GM12878 (cell line): ENCODE results near the gene ST8SIA1. TPM values are rescaled to one million over a fixed set of nuclear protein-coding genes. Genes with fewer than 3 reads are reported as not detected.

ENCODE experiments used
- ATAC-seq: fragments of 200-7000 bp; cut with Tn5 transposase; 3 replicates; pipeline ENCODE4 v1.9.1; 2020; ENCODE audit warnings: mild to moderate bottlenecking, moderate library complexity
- BruUV-seq: library from RNA; stranded (reverse); fragments of 400-500 nt; replicated peaks from 2 replicates; lab custom pipeline; 2021; lab: Mats Ljungman, UMichigan
- CTCF ChIA-PET: fragments of 300-600 bp; sonication (Branson Sonifier 250); formaldehyde crosslinking; extraction: SDS; loops from one replicate; lab custom pipeline; 2021; ENCODE audit warnings: inconsistent platforms; lab: Yijun Ruan, JAX
- POLR2A ChIA-PET: fragments of 350-600 bp; formaldehyde crosslinking; extraction: SDS; loops from one replicate; lab custom pipeline; 2021; ENCODE audit warnings: inconsistent platforms; lab: Charles Lee
- RAD21 ChIA-PET: fragments of 300-600 bp; sonication (Branson Sonifier 250); formaldehyde crosslinking; loops from one replicate; lab custom pipeline; 2023; ENCODE audit warnings: antibody characterized with exemption; ENCODE audit not compliant: unreplicated experiment; lab: Charles Lee
- SMC1A ChIA-PET: fragments of 300-600 bp; sonication (Branson Sonifier 250); formaldehyde crosslinking; loops from one replicate; lab custom pipeline; 2023; ENCODE audit not compliant: unreplicated experiment, uncharacterized antibody; lab: Charles Lee
- DNase-seq: peaks from one replicate; pipeline ENCODE4 v3.0.0-alpha.2; 2011; ENCODE audit warnings: low read depth, low spot score
- FAIRE-seq: peaks from 3 replicates; lab custom pipeline; 2011; peaks lifted over from hg19 to GRCh38; lab: Jason Lieb, UNC
- H2AFZ ChIP-seq: 2 replicates; pipeline ENCODE4 v1.6.0; 2011; ENCODE audit warnings: low read depth, low read length, control low read depth; ENCODE audit not compliant: control insufficient read depth
- H3K27ac ChIP-seq: 2 replicates; pipeline ENCODE4 v1.5.1; 2011; ENCODE audit warnings: control low read depth; ENCODE audit not compliant: control insufficient read depth, insufficient read depth
- H3K27me3 ChIP-seq, 2 experiments: replicated peaks in 1 of 2; 2 replicates each; pipeline versions ENCODE4 v1.6.0 to v1.6.1; 2011; ENCODE audit warnings: low read length in 1 of 2; ENCODE audit not compliant: control insufficient read depth in 2 of 2, insufficient read depth in 2 of 2
- H3K36me3 ChIP-seq, 2 experiments: 2 replicates each; pipeline ENCODE4 v1.5.1; 2011; ENCODE audit warnings: low read length in 1 of 2; ENCODE audit not compliant: control insufficient read depth in 2 of 2, insufficient read depth in 2 of 2
- H3K4me1 ChIP-seq: 2 replicates; pipeline ENCODE4 v1.6.1; 2011; ENCODE audit warnings: mild to moderate bottlenecking, low read length, moderate library complexity, mixed read lengths; ENCODE audit not compliant: control insufficient read depth, insufficient read depth
- H3K4me2 ChIP-seq: 2 replicates; pipeline ENCODE4 v1.6.0; 2011; ENCODE audit warnings: control low read depth; ENCODE audit not compliant: control insufficient read depth, insufficient read depth
- H3K4me3 ChIP-seq: fragments of 200-600 bp; sonication (generic); 2 replicates; pipeline ENCODE4 v1.5.1; 2016
- H3K79me2 ChIP-seq: 2 replicates; pipeline ENCODE4 v1.6.0; 2011; ENCODE audit warnings: low read length; ENCODE audit not compliant: control insufficient read depth, insufficient read depth
- H3K9ac ChIP-seq: 2 replicates; pipeline ENCODE4 v1.8.0; 2011; ENCODE audit warnings: low read length, control low read depth, mixed read lengths; ENCODE audit not compliant: control insufficient read depth, insufficient read depth
- H3K9me3 ChIP-seq: replicated peaks from 3 replicates; pipeline ENCODE4 v1.5.1; 2011; ENCODE audit warnings: mild to moderate bottlenecking, low read length; ENCODE audit not compliant: control insufficient read depth, insufficient read depth
- H4K20me1 ChIP-seq: 2 replicates; pipeline ENCODE4 v1.6.0; 2011; ENCODE audit not compliant: control insufficient read depth, insufficient read depth
- CHD2 ChIP-seq: IDR thresholded peaks from 2 replicates; pipeline ENCODE4 v1.6.1; 2011; ENCODE audit warnings: low read depth, low read length, improper control_type of control experiment, borderline replicate concordance
- CHD4 ChIP-seq: fragments of 200-600 bp; sonication (generic); IDR thresholded peaks from 2 replicates; pipeline ENCODE4 v1.6.1; 2016; ENCODE audit warnings: mild to moderate bottlenecking
- EED ChIP-seq: sonication (generic); IDR thresholded peaks from 2 replicates; pipeline ENCODE4 v1.6.1; 2016; ENCODE audit warnings: antibody characterized with exemption, low read depth
- EZH2 ChIP-seq: IDR thresholded peaks from 2 replicates; pipeline ENCODE4 v1.6.1; 2012; ENCODE audit warnings: low read depth, mild to moderate bottlenecking, control low read depth, inconsistent platforms, low read length, borderline replicate concordance; ENCODE audit not compliant: control insufficient read depth
- GATAD2B ChIP-seq: fragments of 450-650 bp; conservative IDR thresholded peaks from 2 replicates; pipeline ENCODE4 v1.6.1; 2017; ENCODE audit warnings: low read depth, mild to moderate bottlenecking, moderate library complexity
- MEF2A ChIP-seq: IDR thresholded peaks from 2 replicates; pipeline ENCODE4 v1.6.1; 2011; ENCODE audit warnings: low read depth, mild to moderate bottlenecking, low read length, moderate library complexity; ENCODE audit not compliant: insufficient read depth
- SIX5 ChIP-seq: IDR thresholded peaks from 2 replicates; pipeline ENCODE4 v1.6.1; 2011; ENCODE audit warnings: mild to moderate bottlenecking, low read depth, low read length, moderate library complexity; ENCODE audit not compliant: severe bottlenecking
- SMAD1 ChIP-seq: fragments of 450-650 bp; IDR thresholded peaks from 2 replicates; pipeline ENCODE4 v1.6.1; 2018; ENCODE audit warnings: mild to moderate bottlenecking, low read depth; ENCODE audit not compliant: partially characterized antibody
- SRF ChIP-seq, 2 experiments: IDR thresholded peaks; 2 replicates each; pipeline ENCODE4 v1.6.1; 2011; ENCODE audit warnings: low read depth in 2 of 2, low read length in 2 of 2, mild to moderate bottlenecking in 1 of 2, moderate library complexity in 1 of 2
- TAF1 ChIP-seq: IDR thresholded peaks from 2 replicates; pipeline ENCODE4 v1.6.1; 2011; ENCODE audit warnings: mild to moderate bottlenecking, low read depth, low read length, borderline replicate concordance
- TARDBP ChIP-seq: IDR thresholded peaks from 2 replicates; pipeline ENCODE4 v1.6.1; 2016; ENCODE audit warnings: borderline replicate concordance
- ZBTB40 ChIP-seq: fragments of 450-650 bp; IDR thresholded peaks from 2 replicates; pipeline ENCODE4 v1.6.1; 2016; ENCODE audit warnings: mild to moderate bottlenecking, moderate library complexity, borderline replicate concordance
- ZNF217 ChIP-seq: fragments of 450-650 bp; IDR thresholded peaks from 2 replicates; pipeline ENCODE4 v1.6.1; 2017; ENCODE audit warnings: antibody characterized with exemption, mild to moderate bottlenecking
- ZZZ3 ChIP-seq: IDR thresholded peaks from 2 replicates; pipeline ENCODE4 v1.6.1; 2011; ENCODE audit warnings: low read depth; ENCODE audit not compliant: control insufficient read depth, insufficient read length
- WGBS: methylation state at CpG from one replicate; pipeline ENCODE4 v1.1.6; 2016; ENCODE audit warnings: low lambda C conversion rate; ENCODE audit not compliant: insufficient replicate concordance, insufficient coverage; ENCODE audit errors: missing lambda C conversion rate; 5-methylcytosine and 5-hydroxymethylcytosine counted together
- in situ Hi-C: fragments of 300-500 bp; cut with MboI; formaldehyde crosslinking; loops from 9 replicates; pipeline ENCODE4 v1.14.3; 2018; ENCODE audit warnings: mixed read lengths
- intact Hi-C: fragments of 100-400 bp; cut with micrococcal nuclease; formaldehyde crosslinking; loops from one replicate; pipeline ENCODE4 v1.14.2; 2022; ENCODE audit not compliant: unreplicated experiment
- polyA plus RNA-seq, 11 experiments: library from polyadenylated mRNA; depleted of rRNA in 4 of 11; unstranded in 6 of 11; stranded (reverse) in 5 of 11; fragments of >200 nt; fragmentation: Nextera tagmentation in 4 of 11; fragmentation: Illumina TruSeq in 1 of 11; extraction: Ambion mirVana in 4 of 11; extraction: Trizol in 1 of 11; gene quantifications; 1 replicate in 1 of 11; 2 replicates in 10 of 11; pipeline versions ENCODE4 v1.2.1 to v1.2.3, GENCODE V29; 2011 to 2016; ENCODE audit warnings: inconsistent platforms in 2 of 11, missing spikeins in 2 of 11, low read depth in 1 of 11
- total RNA-seq, 4 experiments: library from RNA; depleted of rRNA in 3 of 4; stranded (reverse); fragments of >200 nt in 3 of 4; fragmentation: Illumina TruSeq in 1 of 4; extraction: Trizol in 1 of 4; gene quantifications; 2 replicates each; pipeline versions ENCODE4 v1.2.1 to v1.2.3, GENCODE V29; 2013 to 2021
- TF ChIP-seq, protein P1 (sequence below): IDR thresholded peaks from 2 replicates; pipeline ENCODE4 v1.6.1; 2011; ENCODE audit warnings: low read depth, low read length, improper control_type of control experiment, borderline replicate concordance

ST8SIA1 gene
- total and polyA plus RNA-seq, 10 of the 15 experiments (the other 5 are each of a cell fraction or from before 2014, with no cell fraction given): 0.23 to 0.35 (median 0.23) TPM; not detected in 7

DNA sequence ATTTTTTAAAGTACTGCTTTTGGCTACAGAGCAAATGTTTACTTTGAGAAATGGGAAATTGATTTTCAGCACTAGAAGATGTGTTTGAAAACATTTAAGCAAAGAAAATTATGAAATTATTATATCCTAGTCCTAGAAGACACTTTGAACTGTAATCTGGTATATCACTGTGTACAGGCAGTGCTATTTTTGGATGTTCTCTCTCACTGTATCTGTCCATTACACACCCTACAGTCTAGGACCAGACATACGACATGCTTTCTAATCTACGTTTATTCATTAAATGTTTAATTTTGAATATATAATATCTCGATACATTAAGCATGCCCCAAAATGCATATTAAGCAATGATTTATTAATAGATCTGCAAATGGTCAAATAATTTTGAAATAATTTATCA is 82.5 kb downstream of the ST8SIA1 start:
- Histone ChIP-seq H3K4me2 (no peak overlapping the region), H3K4me1 (no peaks in the 10 kb centered on the region), H3K9me3 (no peaks in the 10 kb centered on the region), H3K79me2 (no peaks in the 10 kb centered on the region), H3K27ac (no peak overlapping the region), H3K27me3 (peaks cover 0 to 1% of the 10 kb centered on the region in 2 experiments; a peak in 2 of 4 replicates), H3K36me3 (no peaks in the 10 kb centered on the region), H2AFZ (no peak overlapping the region), H3K9ac (no peak overlapping the region), H3K4me3 (no peak overlapping the region), H4K20me1 (no peaks in the 10 kb centered on the region)
- in situ Hi-C loops: no loop called here
- ATAC-seq (no peak), FAIRE-seq (no peak), DNase-seq (no peak)
- BruUV-seq: no TSS peak
- ChIA-PET SMC1A (no interaction called here), RAD21 (no interaction called here), CTCF (no interaction called here), POLR2A (no interaction called here)
- intact Hi-C loops: no loop called here
- TF ChIP-seq EZH2 (no peak), MEF2A (no peak), CHD2 (no peak), SIX5 (no peak), GATAD2B (no peak), ZZZ3 (no peak), TARDBP (no peak), CHD4 (no peak)
- 37% methylated on average over 3 of the region's 3 CpGs for WGBS

DNA sequence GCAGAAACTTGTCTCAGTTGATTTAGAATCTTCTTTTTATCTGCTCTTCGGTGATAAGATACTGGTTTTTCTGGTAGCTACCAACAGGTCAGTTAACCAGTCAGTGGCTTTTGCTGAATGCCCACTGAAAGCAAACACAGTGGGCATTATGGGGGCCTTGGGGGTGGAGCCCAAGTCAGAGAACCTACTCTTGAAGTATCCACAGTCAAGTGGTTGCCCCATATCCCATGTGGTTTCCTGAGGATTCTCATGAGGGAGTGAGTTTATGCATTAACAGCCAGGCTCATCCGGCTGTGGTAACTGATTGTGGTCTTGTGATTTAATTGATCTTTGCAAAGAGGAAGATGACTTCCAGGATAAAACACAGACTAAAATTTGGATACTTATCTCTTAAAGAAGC is 83.7 kb downstream of the ST8SIA1 start:
- ChIA-PET SMC1A (no interaction called here), RAD21 (no interaction called here), POLR2A (no interaction called here), CTCF (no interaction called here)
- H3K4me3 ChIP-seq: no peak overlapping the region
- no TSS peak for BruUV-seq
- no peak overlapping the region for H3K9ac ChIP-seq
- no peak for FAIRE-seq
- H4K20me1 ChIP-seq: no peaks in the 10 kb centered on the region
- intact Hi-C loops (no loop called here), in situ Hi-C loops (no loop called here)
- no peaks in the 10 kb centered on the region for H3K9me3 ChIP-seq
- no peak for ATAC-seq
- H3K27me3 ChIP-seq: peaks cover 0 to 1% of the 10 kb centered on the region in 2 experiments; a peak in 2 of 4 replicates
- WGBS: 44% methylated on average over 2 of the region's 2 CpGs
- DNase-seq: no peak
- no peak overlapping the region for H3K27ac ChIP-seq
- no peaks in the 10 kb centered on the region for H3K79me2 ChIP-seq
- H3K4me2 ChIP-seq: no peak overlapping the region
- H2AFZ ChIP-seq: no peak overlapping the region
- H3K4me1 ChIP-seq: no peaks in the 10 kb centered on the region
- no peaks in the 10 kb centered on the region for H3K36me3 ChIP-seq
- TF ChIP-seq, protein P1, sequence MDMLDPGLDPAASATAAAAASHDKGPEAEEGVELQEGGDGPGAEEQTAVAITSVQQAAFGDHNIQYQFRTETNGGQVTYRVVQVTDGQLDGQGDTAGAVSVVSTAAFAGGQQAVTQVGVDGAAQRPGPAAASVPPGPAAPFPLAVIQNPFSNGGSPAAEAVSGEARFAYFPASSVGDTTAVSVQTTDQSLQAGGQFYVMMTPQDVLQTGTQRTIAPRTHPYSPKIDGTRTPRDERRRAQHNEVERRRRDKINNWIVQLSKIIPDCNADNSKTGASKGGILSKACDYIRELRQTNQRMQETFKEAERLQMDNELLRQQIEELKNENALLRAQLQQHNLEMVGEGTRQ: no peak
- no peak for TF ChIP-seq ZZZ3
- no peak for TF ChIP-seq SMAD1
- no peak for TF ChIP-seq ZBTB40
- TF ChIP-seq ZNF217: no peak
- TF ChIP-seq TAF1: no peak
- no peak for TF ChIP-seq EED
- TF ChIP-seq SRF (IDR thresholded peaks at IDR 0.05; ENCODE audit: low read depth in 2 of 2, low read length in 2 of 2): no peak
